ENCODE measurements around the gene PRRG2.
A peak's percentile ranks its signal among the peaks of the same experiment; 100 is the strongest.

PRRG2 gene

DNA sequence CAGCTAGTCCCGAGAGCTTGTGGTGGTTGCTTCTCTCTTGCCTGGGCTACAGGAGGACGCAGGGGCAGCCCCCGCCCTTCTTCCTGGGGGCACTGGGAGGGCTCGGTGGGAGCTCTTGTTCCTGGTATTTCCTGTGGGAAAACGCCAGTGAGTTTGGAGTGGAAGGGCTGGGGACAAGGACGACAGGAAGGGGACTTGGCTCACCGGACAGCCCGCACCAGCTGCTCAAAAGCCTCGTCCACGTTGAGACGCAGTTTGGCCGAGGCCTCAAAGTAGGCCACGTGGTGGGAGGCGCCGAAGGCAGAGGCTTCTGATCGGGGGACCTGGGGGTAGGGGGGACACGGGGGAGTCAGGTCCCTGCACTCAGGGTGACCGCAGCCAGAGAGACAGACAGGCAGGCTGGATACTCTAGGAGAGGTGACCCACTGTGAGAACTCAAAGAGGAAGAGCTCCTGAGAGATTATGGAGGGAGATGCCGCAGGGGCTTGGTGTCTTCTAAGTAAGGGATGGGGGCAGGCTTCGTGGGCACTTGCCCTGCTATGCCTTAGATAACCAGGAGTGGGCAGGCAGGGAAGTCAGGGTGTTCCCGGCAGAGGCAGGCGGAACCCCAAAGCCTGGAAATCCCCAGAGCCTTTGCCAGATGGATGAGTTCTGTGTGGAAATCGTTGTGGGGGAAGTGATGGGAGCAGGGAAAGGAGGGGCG is 54.6 kb downstream of the PRRG2 start:
- TF ChIP-seq, protein P1, sequence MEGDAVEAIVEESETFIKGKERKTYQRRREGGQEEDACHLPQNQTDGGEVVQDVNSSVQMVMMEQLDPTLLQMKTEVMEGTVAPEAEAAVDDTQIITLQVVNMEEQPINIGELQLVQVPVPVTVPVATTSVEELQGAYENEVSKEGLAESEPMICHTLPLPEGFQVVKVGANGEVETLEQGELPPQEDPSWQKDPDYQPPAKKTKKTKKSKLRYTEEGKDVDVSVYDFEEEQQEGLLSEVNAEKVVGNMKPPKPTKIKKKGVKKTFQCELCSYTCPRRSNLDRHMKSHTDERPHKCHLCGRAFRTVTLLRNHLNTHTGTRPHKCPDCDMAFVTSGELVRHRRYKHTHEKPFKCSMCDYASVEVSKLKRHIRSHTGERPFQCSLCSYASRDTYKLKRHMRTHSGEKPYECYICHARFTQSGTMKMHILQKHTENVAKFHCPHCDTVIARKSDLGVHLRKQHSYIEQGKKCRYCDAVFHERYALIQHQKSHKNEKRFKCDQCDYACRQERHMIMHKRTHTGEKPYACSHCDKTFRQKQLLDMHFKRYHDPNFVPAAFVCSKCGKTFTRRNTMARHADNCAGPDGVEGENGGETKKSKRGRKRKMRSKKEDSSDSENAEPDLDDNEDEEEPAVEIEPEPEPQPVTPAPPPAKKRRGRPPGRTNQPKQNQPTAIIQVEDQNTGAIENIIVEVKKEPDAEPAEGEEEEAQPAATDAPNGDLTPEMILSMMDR (IDR thresholded peaks at IDR 0.05; ENCODE audit: insufficient read depth, low read depth, low read length, missing control alignments), result peak; percentile 12
- DNase-seq (ENCODE audit: low read depth), result no peak
- no peak overlapping the region for H3K4me3 ChIP-seq (ENCODE audit: low read length)

- no peak for DNase-seq (ENCODE audit: low read depth)
- no peak overlapping the region for H3K4me3 ChIP-seq (ENCODE audit: low read length)
- TF ChIP-seq, protein P1 (IDR thresholded peaks at IDR 0.05; ENCODE audit: insufficient read depth, low read depth, low read length, missing control alignments), result peak; percentile 1
Measured at GRCh38 chr19:49636233-49636932, 55.3 kb downstream of the PRRG2 start.

- H3K4me3 ChIP-seq (ENCODE audit: low read length), result peak overlapping the region; percentile 41
- TF ChIP-seq, protein P1 (IDR thresholded peaks at IDR 0.05; ENCODE audit: insufficient read depth, low read depth, low read length, missing control alignments), result no peak
- peak; percentile 87 for DNase-seq (ENCODE audit: low read depth)
Measured at GRCh38 chr19:49637821-49638738, 57.0 kb downstream of the PRRG2 start.

- peak overlapping the region; percentile 63 for H3K4me3 ChIP-seq (ENCODE audit: low read length)
- DNase-seq (ENCODE audit: low read depth), result no peak
- TF ChIP-seq, protein P1 (IDR thresholded peaks at IDR 0.05; ENCODE audit: insufficient read depth, low read depth, low read length, missing control alignments), result no peak
Measured at GRCh38 chr19:49639401-49640112, 58.4 kb downstream of the PRRG2 start.

DNA sequence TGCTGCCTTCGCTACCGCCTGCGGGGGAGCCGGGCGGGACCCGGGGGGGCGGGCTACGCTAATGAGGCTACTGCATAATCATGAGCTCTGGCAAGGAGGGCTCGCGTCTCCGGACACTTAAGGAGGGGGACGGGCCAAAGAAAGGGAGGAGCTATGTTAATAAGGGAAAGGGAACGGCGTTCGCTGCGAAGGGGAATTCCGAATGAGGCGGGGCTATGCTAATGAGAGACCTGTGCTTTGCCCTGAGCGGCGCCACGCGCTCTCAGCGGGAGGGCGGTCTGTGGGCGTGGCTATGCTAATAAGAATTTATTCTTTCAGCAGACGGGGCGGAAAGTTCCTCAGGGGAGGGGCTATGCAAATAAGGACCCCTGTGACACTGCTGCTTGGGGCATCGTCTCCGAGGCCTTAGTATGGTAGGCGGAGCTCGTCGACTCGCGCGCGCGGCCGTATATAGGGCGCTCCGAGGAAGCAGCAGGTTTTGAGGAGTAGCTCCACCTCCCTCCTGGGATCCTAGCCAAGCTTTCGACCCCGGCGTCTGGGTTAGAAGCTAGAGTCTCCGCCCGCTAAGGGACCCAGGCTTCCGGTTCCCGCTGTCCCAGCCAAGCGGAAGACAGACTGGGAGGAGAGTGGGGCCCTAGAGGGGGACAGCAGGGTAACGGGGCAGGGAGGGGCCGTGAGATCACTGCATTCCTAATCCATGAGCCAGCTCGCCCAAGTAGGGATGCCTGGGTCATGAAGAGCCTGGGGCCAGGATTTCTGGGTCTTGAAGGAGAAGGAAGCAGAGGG is 59.2 kb downstream of the PRRG2 start, which contains the start of gene RRAS:
TSS of gene RRAS (minus strand) at position 31 of the 786 bp plus-strand sequence. CDS start 45 bp downstream, outside the sequence.
- TF ChIP-seq, protein P1 (IDR thresholded peaks at IDR 0.05; ENCODE audit: insufficient read depth, low read depth, low read length, missing control alignments), result no peak
- DNase-seq (ENCODE audit: low read depth), result peak; percentile 100
- H3K4me3 ChIP-seq (ENCODE audit: low read length), result peak within 1 kb of the TSS; percentile 63
